GM23248 (cell line): ENCODE measurements around the gene WWC1. TPM values are rescaled to one million over a fixed set of nuclear protein-coding genes. Genes with fewer than 3 reads are reported as not detected.
A peak's percentile ranks its signal among the peaks of the same experiment; 100 is the strongest.

ENCODE experiments used
- DNase-seq: peaks from one replicate; pipeline ENCODE4 v3.0.0-alpha.2; 2015
- H2AFZ ChIP-seq: fragments of 200-600 bp; sonication (generic); 2 replicates; pipeline ENCODE4 v1.6.1; 2016; ENCODE audit warnings: antibody characterized with exemption
- H3F3A ChIP-seq: fragments of 200-600 bp; sonication (generic); 2 replicates; pipeline ENCODE4 v1.6.1; 2016; ENCODE audit warnings: mild to moderate bottlenecking, antibody characterized with exemption, mixed run types; ENCODE audit not compliant: insufficient read depth
- H3K27ac ChIP-seq: fragments of 200-600 bp; sonication (generic); 2 replicates; pipeline ENCODE4 v1.5.1; 2016; ENCODE audit warnings: mild to moderate bottlenecking
- H3K27me3 ChIP-seq: fragments of 200-600 bp; sonication (generic); replicated peaks from 2 replicates; pipeline ENCODE4 v1.6.1; 2016; ENCODE audit warnings: mild to moderate bottlenecking; ENCODE audit not compliant: insufficient read depth
- H3K36me3 ChIP-seq: fragments of 200-600 bp; sonication (generic); 2 replicates; pipeline ENCODE4 v1.6.1; 2016; ENCODE audit warnings: low read depth, mild to moderate bottlenecking
- H3K4me1 ChIP-seq: fragments of 200-600 bp; sonication (generic); 2 replicates; pipeline ENCODE4 v1.6.1; 2016; ENCODE audit warnings: mild to moderate bottlenecking; ENCODE audit not compliant: insufficient read depth
- H3K4me2 ChIP-seq: fragments of 200-600 bp; sonication (generic); one replicate; pipeline ENCODE4 v1.6.1; 2016; ENCODE audit warnings: mild to moderate bottlenecking; ENCODE audit not compliant: unreplicated experiment
- H3K4me3 ChIP-seq: fragments of 200-600 bp; sonication (generic); 2 replicates; pipeline ENCODE4 v1.5.1; 2016; ENCODE audit warnings: mild to moderate bottlenecking
- H3K79me2 ChIP-seq: fragments of 200-600 bp; sonication (generic); 2 replicates; pipeline ENCODE4 v1.6.1; 2016; ENCODE audit warnings: mild to moderate bottlenecking; ENCODE audit not compliant: insufficient read depth
- H3K9ac ChIP-seq: fragments of 200-600 bp; sonication (generic); 2 replicates; pipeline ENCODE4 v1.6.1; 2016; ENCODE audit warnings: mild to moderate bottlenecking
- H3K9me2 ChIP-seq: fragments of 200-600 bp; sonication (generic); 2 replicates; pipeline ENCODE4 v1.6.1; 2016; ENCODE audit warnings: mixed run types, mild to moderate bottlenecking, moderate library complexity; ENCODE audit not compliant: insufficient read depth
- H3K9me3 ChIP-seq: fragments of 200-600 bp; sonication (generic); one replicate; pipeline ENCODE4 v1.6.1; 2017; ENCODE audit warnings: low read depth
- H4K20me1 ChIP-seq: fragments of 200-600 bp; sonication (generic); 2 replicates; pipeline ENCODE4 v1.6.0; 2016; ENCODE audit not compliant: insufficient read depth
- EZH2 ChIP-seq: fragments of 200-600 bp; sonication (generic); IDR thresholded peaks from 2 replicates; pipeline ENCODE4 v1.6.1; 2018; ENCODE audit warnings: antibody characterized with exemption, mild to moderate bottlenecking; ENCODE audit not compliant: insufficient read depth, poor library complexity, severe bottlenecking
- EZH2phosphoT487 ChIP-seq: fragments of 200-600 bp; sonication (generic); IDR thresholded peaks from 2 replicates; pipeline ENCODE4 v1.6.1; 2018; ENCODE audit warnings: antibody characterized with exemption, moderate library complexity, mild to moderate bottlenecking, low read depth; ENCODE audit not compliant: insufficient read depth
- WGBS, 2 experiments: methylation state at CpG; one replicate each; pipeline ENCODE4 v1.1.6; 2015 to 2017; ENCODE audit warnings: low lambda C conversion rate in 2 of 2, low coverage in 1 of 2; ENCODE audit errors: missing lambda C conversion rate in 2 of 2; 5-methylcytosine and 5-hydroxymethylcytosine counted together
- in situ Hi-C: fragments of 300-500 bp; cut with MboI; formaldehyde crosslinking; loops from 2 replicates; pipeline ENCODE4 v1.15.0; 2020
- polyA plus RNA-seq: library from polyadenylated mRNA; unstranded; fragments of >200 nt; fragmentation: Nextera tagmentation; extraction: Ambion mirVana; gene quantifications from 2 replicates; pipeline ENCODE4 v1.2.1, GENCODE V29; 2016
- total RNA-seq: library from RNA; depleted of rRNA; stranded (reverse); fragments of >200 nt; shearing (Covaris generic); gene quantifications from 2 replicates; pipeline ENCODE4 v1.2.3, GENCODE V29; 2014

WWC1 gene
- total and polyA plus RNA-seq, 2 experiments from 2014 or later = 1.8 to 7.1 TPM

DNA sequence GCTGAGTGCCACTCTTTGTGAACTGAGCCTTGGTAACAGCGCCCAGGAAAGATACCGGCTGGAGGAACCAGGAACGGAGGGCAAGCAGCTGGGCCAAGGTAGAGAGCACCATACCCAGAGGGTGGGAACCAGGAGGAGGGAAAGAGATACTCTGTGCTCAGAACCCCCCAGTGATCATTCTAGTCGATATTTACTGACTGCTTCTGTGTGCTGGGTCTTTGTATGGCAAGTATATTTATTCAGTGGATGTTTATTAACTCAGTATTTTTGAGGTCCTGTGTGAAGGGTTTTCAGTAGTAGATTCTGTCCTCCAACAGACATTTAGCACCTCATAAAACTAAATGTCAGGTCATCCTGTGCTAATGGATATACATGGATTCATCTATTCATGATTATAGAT is 132.5 kb downstream of the WWC1 start:
- no peak overlapping the region for H3K4me2 ChIP-seq

DNA sequence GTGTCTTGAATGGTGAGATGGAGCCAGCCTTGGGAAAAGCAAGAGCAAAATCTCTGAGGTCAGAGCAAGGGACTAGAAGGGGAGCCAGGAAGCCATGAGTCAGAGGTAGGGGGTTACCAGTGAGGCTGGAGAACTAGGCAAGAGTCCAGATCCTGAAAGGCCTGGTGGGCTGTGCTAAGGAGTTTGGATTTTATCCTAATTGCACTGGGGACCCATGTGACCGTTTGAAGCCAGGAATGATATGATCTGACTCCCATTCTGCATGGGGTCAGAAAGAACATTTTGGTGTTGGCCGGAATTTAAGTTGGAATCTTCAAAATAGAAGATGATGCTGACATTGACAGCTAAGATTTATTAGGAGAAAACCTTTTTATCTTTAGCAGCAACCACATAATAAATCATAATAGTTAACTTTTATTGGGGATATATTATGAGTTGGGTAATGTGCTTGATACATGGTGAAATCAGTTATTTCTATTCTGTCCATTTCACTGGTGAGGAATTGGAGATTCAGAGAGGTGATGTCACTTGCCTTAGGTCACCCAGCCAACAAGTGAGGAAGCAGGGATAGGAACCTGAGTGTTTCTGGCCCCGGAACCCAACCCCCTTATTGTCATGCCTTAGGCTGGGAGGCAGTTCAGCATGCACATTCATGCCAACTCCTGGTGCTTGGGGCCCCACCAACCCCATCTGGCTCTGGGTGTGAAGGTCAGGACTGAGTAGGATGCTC is 133.3 kb downstream of the WWC1 start:
- no peaks in the 10 kb centered on the region for H4K20me1 ChIP-seq
- H3K4me3 ChIP-seq = no peak overlapping the region
- no peak overlapping the region for H3K9ac ChIP-seq
- no peaks in the 10 kb centered on the region for H3K9me2 ChIP-seq
- no peak overlapping the region for H2AFZ ChIP-seq
- no peaks in the 10 kb centered on the region for H3F3A ChIP-seq
- peaks cover 7% of the 10 kb centered on the region; the same call in 1 of the 2 replicates for H3K4me1 ChIP-seq
- no peaks in the 10 kb centered on the region for H3K27me3 ChIP-seq
- WGBS, 2 experiments = 70 to 78% methylated on average over 3 of the region's 3 CpGs
- TF ChIP-seq EZH2 = no peak
- TF ChIP-seq EZH2phosphoT487 = no peak
- DNase-seq = peak; percentile 60
- no peaks in the 10 kb centered on the region for H3K79me2 ChIP-seq
- in situ Hi-C loops = no loop called here
- no peaks in the 10 kb centered on the region for H3K9me3 ChIP-seq
- H3K4me2 ChIP-seq = no peak overlapping the region
- H3K27ac ChIP-seq = no peak overlapping the region
- H3K36me3 ChIP-seq = no peaks in the 10 kb centered on the region

More for the DNA sequence above, 132.5 kb downstream of the WWC1 start:
- no peak for DNase-seq
- Histone ChIP-seq H2AFZ (no peak overlapping the region), H3K4me1 (peaks cover 7% of the 10 kb centered on the region; the same call in 1 of the 2 replicates), H3K36me3 (no peaks in the 10 kb centered on the region), H3K27ac (no peak overlapping the region), H3K27me3 (no peaks in the 10 kb centered on the region), H3K4me3 (no peak overlapping the region), H3K9ac (no peak overlapping the region), H3K9me3 (no peaks in the 10 kb centered on the region), H3K9me2 (no peaks in the 10 kb centered on the region), H4K20me1 (no peaks in the 10 kb centered on the region), H3F3A (no peaks in the 10 kb centered on the region), H3K79me2 (no peaks in the 10 kb centered on the region)
- 96 to 98% methylated on average over 4 of the region's 4 CpGs for WGBS, 2 experiments
- TF ChIP-seq EZH2phosphoT487 = no peak
- TF ChIP-seq EZH2 = no peak
- in situ Hi-C loops = no loop called here

DNA sequence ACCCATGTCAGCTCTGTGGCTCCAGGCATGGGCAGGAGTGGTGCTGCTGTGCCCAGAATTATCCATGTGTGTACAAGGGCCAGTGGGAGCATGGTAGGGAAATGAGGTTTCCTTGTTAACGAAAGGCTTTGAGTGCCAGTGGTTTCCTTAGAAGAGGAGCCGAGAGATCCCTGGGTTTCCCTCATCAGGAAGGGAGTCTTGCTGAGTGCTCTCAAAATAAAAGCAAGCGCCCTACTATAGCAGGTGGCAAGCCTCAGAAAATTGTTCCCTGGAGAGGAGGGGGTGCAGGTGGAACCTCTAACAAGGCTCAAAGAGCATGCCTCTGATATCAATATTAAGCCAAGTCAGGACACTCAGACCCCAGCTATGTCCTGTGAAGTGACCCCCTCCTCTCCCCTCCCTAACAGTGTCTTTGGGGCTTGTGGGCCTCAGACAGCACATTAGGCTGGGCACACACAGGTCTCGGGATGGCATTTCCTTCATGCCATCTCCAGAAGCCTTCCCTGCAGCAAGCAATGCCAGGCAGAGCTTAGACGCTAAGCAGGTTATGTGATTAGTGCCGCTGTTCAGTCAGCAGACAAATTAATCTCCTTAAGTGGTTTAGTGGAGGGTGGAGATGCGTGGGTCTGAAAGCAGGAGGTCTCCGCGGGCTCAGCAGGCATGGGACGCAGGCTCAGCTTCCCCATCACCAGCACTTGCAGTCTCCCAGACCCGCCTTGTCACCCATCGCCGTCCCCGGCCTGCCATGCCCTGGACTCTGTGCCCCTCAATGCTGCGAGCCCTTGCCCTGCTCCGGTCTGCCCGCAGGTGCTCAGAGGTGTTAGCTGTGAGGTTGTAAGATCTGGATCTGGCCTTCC is 134.8 kb downstream of the WWC1 start:
- no peak overlapping the region for H3K4me3 ChIP-seq
- no peak overlapping the region for H3K27ac ChIP-seq
- H3K27me3 ChIP-seq = no peaks in the 10 kb centered on the region
- no peaks in the 10 kb centered on the region for H3K9me3 ChIP-seq
- no peaks in the 10 kb centered on the region for H3F3A ChIP-seq
- peaks cover 7% of the 10 kb centered on the region; the same call in 1 of the 2 replicates for H3K4me1 ChIP-seq
- in situ Hi-C loops = no loop called here
- 96 to 97% methylated on average over 17 of the region's 17 CpGs for WGBS, 2 experiments
- DNase-seq = no peak
- H2AFZ ChIP-seq = no peak overlapping the region
- no peak for TF ChIP-seq EZH2phosphoT487
- TF ChIP-seq EZH2 = no peak
- no peaks in the 10 kb centered on the region for H3K36me3 ChIP-seq
- H3K9ac ChIP-seq = no peak overlapping the region
- no peak overlapping the region for H3K4me2 ChIP-seq
- H4K20me1 ChIP-seq = no peaks in the 10 kb centered on the region
- H3K79me2 ChIP-seq = no peaks in the 10 kb centered on the region
- H3K9me2 ChIP-seq = no peaks in the 10 kb centered on the region

DNA sequence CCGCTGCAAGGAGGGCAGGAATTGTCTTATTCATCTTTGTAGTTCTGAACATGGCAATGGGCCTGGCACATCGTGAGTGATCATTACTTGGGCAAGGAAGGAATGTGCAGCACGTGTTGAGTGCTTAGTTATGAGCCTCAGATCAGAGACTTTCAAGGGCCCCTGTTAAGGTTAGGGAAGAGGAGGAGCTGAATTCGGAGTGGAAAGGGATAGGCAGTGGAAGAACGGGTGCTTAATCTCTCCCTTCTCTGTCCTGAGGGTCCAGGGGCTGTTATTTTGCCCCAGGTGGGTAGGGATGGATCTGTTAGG is 135.4 kb downstream of the WWC1 start:
- no peak for DNase-seq
- Histone ChIP-seq H3K27me3 (no peaks in the 10 kb centered on the region), H2AFZ (no peak overlapping the region), H3K4me2 (no peak overlapping the region), H3K79me2 (no peaks in the 10 kb centered on the region), H3K4me1 (peaks cover 7% of the 10 kb centered on the region; the same call in 1 of the 2 replicates), H3K9me2 (no peaks in the 10 kb centered on the region), H3K9ac (no peak overlapping the region), H3K4me3 (no peak overlapping the region), H3F3A (no peaks in the 10 kb centered on the region), H3K36me3 (no peaks in the 10 kb centered on the region), H3K9me3 (no peaks in the 10 kb centered on the region), H3K27ac (no peak overlapping the region), H4K20me1 (no peaks in the 10 kb centered on the region)
- in situ Hi-C loops = no loop called here
- no peak for TF ChIP-seq EZH2
- no peak for TF ChIP-seq EZH2phosphoT487
- 73 to 76% methylated on average over 5 of the region's 5 CpGs for WGBS, 2 experiments
